WI38 (cell line): ENCODE results near the gene ZNF35.

Experiments used
- H3K4me3 ChIP-seq: 2 replicates; pipeline ENCODE4 v1.5.1; 2011; ENCODE audit warnings: low read depth, mild to moderate bottlenecking, control low read depth, low read length
- TF ChIP-seq, protein P1 (sequence below): IDR thresholded peaks from 2 replicates; pipeline ENCODE4 v1.5.1; 2012; ENCODE audit warnings: low read depth, mild to moderate bottlenecking, control low read depth, low read length

ZNF35 gene

GRCh38 chr3:44685128-44685800 is 36.7 kb downstream of the ZNF35 start:
- TF ChIP-seq, protein P1, sequence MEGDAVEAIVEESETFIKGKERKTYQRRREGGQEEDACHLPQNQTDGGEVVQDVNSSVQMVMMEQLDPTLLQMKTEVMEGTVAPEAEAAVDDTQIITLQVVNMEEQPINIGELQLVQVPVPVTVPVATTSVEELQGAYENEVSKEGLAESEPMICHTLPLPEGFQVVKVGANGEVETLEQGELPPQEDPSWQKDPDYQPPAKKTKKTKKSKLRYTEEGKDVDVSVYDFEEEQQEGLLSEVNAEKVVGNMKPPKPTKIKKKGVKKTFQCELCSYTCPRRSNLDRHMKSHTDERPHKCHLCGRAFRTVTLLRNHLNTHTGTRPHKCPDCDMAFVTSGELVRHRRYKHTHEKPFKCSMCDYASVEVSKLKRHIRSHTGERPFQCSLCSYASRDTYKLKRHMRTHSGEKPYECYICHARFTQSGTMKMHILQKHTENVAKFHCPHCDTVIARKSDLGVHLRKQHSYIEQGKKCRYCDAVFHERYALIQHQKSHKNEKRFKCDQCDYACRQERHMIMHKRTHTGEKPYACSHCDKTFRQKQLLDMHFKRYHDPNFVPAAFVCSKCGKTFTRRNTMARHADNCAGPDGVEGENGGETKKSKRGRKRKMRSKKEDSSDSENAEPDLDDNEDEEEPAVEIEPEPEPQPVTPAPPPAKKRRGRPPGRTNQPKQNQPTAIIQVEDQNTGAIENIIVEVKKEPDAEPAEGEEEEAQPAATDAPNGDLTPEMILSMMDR: no peak
- H3K4me3 ChIP-seq: peak overlapping the region; percentile 68

DNA sequence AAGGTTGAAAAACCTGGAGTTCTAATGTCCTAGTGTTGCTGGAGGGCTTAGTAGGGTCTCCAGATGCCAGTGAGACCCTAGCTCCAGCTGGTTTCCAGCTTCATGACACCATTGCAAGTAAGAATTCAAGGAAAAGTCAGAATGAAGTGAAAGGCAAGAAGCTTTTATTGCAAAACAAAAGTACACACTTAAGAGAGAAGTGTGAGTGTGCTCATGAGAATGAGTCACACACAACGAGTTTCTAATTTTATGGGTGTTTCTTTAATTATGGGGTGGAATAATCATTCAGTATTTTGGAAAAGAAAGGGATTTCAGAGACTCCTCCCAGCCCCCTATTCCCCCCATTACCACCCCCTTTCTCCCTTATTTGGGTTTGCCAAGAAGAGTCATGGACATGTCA is 39.4 kb downstream of the ZNF35 start:
- H3K4me3 ChIP-seq: no peak overlapping the region
- TF ChIP-seq, protein P1: no peak
